CD14-positive monocyte (primary cell): ENCODE results near the gene FREM2. TPM values are rescaled to one million over a fixed set of nuclear protein-coding genes. Genes with fewer than 3 reads are reported as not detected.

Experiments
- DNase-seq, 3 donors: peaks; one replicate each; pipeline ENCODE4 v3.0.0-alpha.2; 2011 to 2022
- H2AFZ ChIP-seq: 2 replicates; pipeline ENCODE4 v1.6.0; 2012; ENCODE audit warnings: mild to moderate bottlenecking, low read depth, low read length, inconsistent platforms; ENCODE audit not compliant: insufficient read depth, poor library complexity, severe bottlenecking
- H3K27ac ChIP-seq, 2 donors: 1 replicate in 1 of 2; 2 replicates in 1 of 2; pipeline ENCODE4 v1.5.1; 2012 to 2013; ENCODE audit warnings: low read length in 2 of 2, control low read depth in 1 of 2, inconsistent platforms in 1 of 2, low read depth in 1 of 2, mild to moderate bottlenecking in 1 of 2
- H3K27me3 ChIP-seq, 2 donors: one replicate each; pipeline versions ENCODE4 v1.6.0 to v1.6.1; 2011 to 2013; ENCODE audit warnings: low read length in 2 of 2; ENCODE audit not compliant: control insufficient read depth in 2 of 2, insufficient read depth in 2 of 2
- H3K36me3 ChIP-seq, 2 donors: replicated peaks in 1 of 2; 1 replicate in 1 of 2; 2 replicates in 1 of 2; pipeline versions ENCODE4 v1.5.1 to v1.6.1; 2012 to 2013; ENCODE audit warnings: low read length in 2 of 2, control low read depth in 1 of 2, inconsistent platforms in 1 of 2, mild to moderate bottlenecking in 1 of 2; ENCODE audit not compliant: insufficient read depth in 2 of 2, control insufficient read depth in 1 of 2
- H3K4me1 ChIP-seq, 2 donors: 1 replicate in 1 of 2; 2 replicates in 1 of 2; pipeline versions ENCODE4 v1.5.1 to v1.6.1; 2012 to 2013; ENCODE audit warnings: low read length in 2 of 2, control low read depth in 1 of 2, inconsistent platforms in 1 of 2, mild to moderate bottlenecking in 1 of 2, moderate library complexity in 1 of 2; ENCODE audit not compliant: insufficient read depth in 2 of 2, control insufficient read depth in 1 of 2
- H3K4me2 ChIP-seq: replicated peaks from 2 replicates; pipeline ENCODE3; 2012; ENCODE audit warnings: low read length, moderate library complexity, mild to moderate bottlenecking; ENCODE audit not compliant: poor library complexity, severe bottlenecking; ENCODE audit errors: extremely low read depth
- H3K4me3 ChIP-seq, 3 experiments: fragments of 200-600 bp in 1 of 3; sonication (generic) in 1 of 3; replicated peaks in 1 of 3; 1 replicate in 2 of 3; 2 replicates in 1 of 3; pipeline ENCODE4 v1.5.1; 2011 to 2013; ENCODE audit warnings: low read length in 3 of 3, mild to moderate bottlenecking in 3 of 3, control low read depth in 2 of 3, low read depth in 2 of 3, inconsistent platforms in 1 of 3, moderate library complexity in 1 of 3
- H3K79me2 ChIP-seq: 2 replicates; pipeline ENCODE4 v1.6.0; 2012; ENCODE audit warnings: mild to moderate bottlenecking, control low read depth, inconsistent platforms, low read length, moderate library complexity; ENCODE audit not compliant: insufficient read depth
- H3K9ac ChIP-seq: 2 replicates; pipeline ENCODE4 v1.6.0; 2017; ENCODE audit warnings: low read length, mild to moderate bottlenecking; ENCODE audit not compliant: insufficient read depth, poor library complexity, severe bottlenecking
- H3K9me3 ChIP-seq, 2 donors: replicated peaks in 1 of 2; 1 replicate in 1 of 2; 2 replicates in 1 of 2; pipeline versions ENCODE4 v1.5.1 to v1.6.1; 2012 to 2013; ENCODE audit warnings: low read length in 2 of 2, control low read depth in 1 of 2; ENCODE audit not compliant: control insufficient read depth in 1 of 2, insufficient read depth in 1 of 2
- H4K20me1 ChIP-seq: 2 replicates; pipeline ENCODE4 v1.6.0; 2012; ENCODE audit warnings: mild to moderate bottlenecking, low read length, control low read depth, moderate library complexity; ENCODE audit not compliant: insufficient read depth
- H3K27ac Mint-ChIP-seq, 7 donors: one replicate each; pipeline ENCODE4 v1.8.0; 2020; ENCODE audit warnings: mild to moderate bottlenecking in 7 of 7, mixed read lengths in 7 of 7, moderate library complexity in 6 of 7, inconsistent platforms in 2 of 7
- H3K27me3 Mint-ChIP-seq, 3 donors: one replicate each; pipeline ENCODE4 v1.8.0; 2021 to 2022; ENCODE audit warnings: low read depth in 3 of 3, mild to moderate bottlenecking in 3 of 3, mixed read lengths in 3 of 3, moderate library complexity in 3 of 3, inconsistent platforms in 1 of 3
- H3K36me3 Mint-ChIP-seq, 2 donors: one replicate each; pipeline ENCODE4 v1.8.0; 2020; ENCODE audit warnings: mixed read lengths in 2 of 2, inconsistent platforms in 1 of 2, mild to moderate bottlenecking in 1 of 2
- H3K4me1 Mint-ChIP-seq: one replicate; pipeline ENCODE4 v1.8.0; 2020; ENCODE audit warnings: mild to moderate bottlenecking, mixed read lengths
- H3K4me3 Mint-ChIP-seq, 2 donors: one replicate each; pipeline ENCODE4 v1.8.0; 2020; ENCODE audit warnings: mild to moderate bottlenecking in 2 of 2, mixed read lengths in 2 of 2, moderate library complexity in 1 of 2
- H3K9me3 Mint-ChIP-seq, 7 donors: one replicate each; pipeline ENCODE4 v1.8.0; 2020 to 2022; ENCODE audit warnings: mixed read lengths in 7 of 7, mild to moderate bottlenecking in 6 of 7, moderate library complexity in 6 of 7, inconsistent platforms in 2 of 7
- CTCF ChIP-seq: fragments of 200-600 bp; IDR thresholded peaks from one replicate; pipeline ENCODE4 v1.8.0; 2022; ENCODE audit warnings: antibody characterized with exemption, mild to moderate bottlenecking
- WGBS: methylation state at CpG from one replicate; pipeline ENCODE4 v1.1.5; 2013; ENCODE audit warnings: missing lambda C conversion rate; ENCODE audit not compliant: insufficient coverage; 5-methylcytosine and 5-hydroxymethylcytosine counted together
- intact Hi-C, 2 donors: fragments of 100-400 bp; cut with micrococcal nuclease; formaldehyde crosslinking; loops; one replicate each; pipeline versions ENCODE4 v1.15.0 to v1.15.1; 2023
- polyA minus RNA-seq: library from RNA; depleted of rRNA, polyadenylated mRNA; stranded (reverse); fragments of >200 nt; gene quantifications from 2 replicates; pipeline ENCODE4 v1.2.3, GENCODE V29; 2012
- polyA plus RNA-seq, 3 donors: library from polyadenylated mRNA; depleted of rRNA in 1 of 3; unstranded in 2 of 3; stranded (reverse) in 1 of 3; fragments of 300-500 nt in 2 of 3; fragments of >200 nt in 1 of 3; fragmentation: Illumina TruSeq in 2 of 3; gene quantifications; 1 replicate in 2 of 3; 2 replicates in 1 of 3; pipeline ENCODE4 v1.2.3, GENCODE V29; 2012 to 2021
- total RNA-seq, 12 experiments: library from RNA in 1 of 12; stranded (reverse) in 1 of 12; fragments of 120-200 nt in 1 of 12; gene quantifications; one replicate each; pipeline ENCODE4 v1.2.4 and lab custom pipeline; 2013 to 2026; ENCODE audit warnings: mixed read lengths in 6 of 12, inconsistent platforms in 1 of 12

The FREM2 gene
- 2.0 TPM for total RNA-seq (2013)
- polyA plus RNA-seq = not detected
- polyA minus RNA-seq = not detected in 2 replicates
- 0 to 3.8 (median 0.31) reads per million in 11 experiments for total RNA-seq (lab: John Stamatoyannopoulos, UW)

GRCh38 chr13:38686577-38687245 is at the start of gene FREM2:
Gene FREM2, plus strand, starts transcription at chr13:38687077. Its CDS starts 268 bp downstream, at chr13:38687345.
- Mint-ChIP-seq H3K27me3 (peaks cover 23 to 36% (median 27%) of the 10 kb centered on the region in 3 donors), H3K36me3 (no peaks in the 10 kb centered on the region), H3K4me3 (peak within 1 kb of the TSS in 1 of 2 donors; percentile 80), H3K4me1 (no peaks in the 10 kb centered on the region), H3K9me3 (peaks cover 0 to 5% (median 0%) of the 10 kb centered on the region in 7 donors), H3K27ac (no peak within 1 kb of the TSS)
- Histone ChIP-seq H4K20me1 (no peaks in the 10 kb centered on the region), H3K4me2 (no peak within 1 kb of the TSS), H3K79me2 (no peaks in the 10 kb centered on the region), H2AFZ (no peak within 1 kb of the TSS), H3K27me3 (peaks cover 19 to 32% of the 10 kb centered on the region in 2 donors), H3K9me3 (no peaks in the 10 kb centered on the region), H3K36me3 (no peaks in the 10 kb centered on the region), H3K9ac (no peak within 1 kb of the TSS), H3K4me3 (no peak within 1 kb of the TSS), H3K4me1 (no peaks in the 10 kb centered on the region), H3K27ac (no peak within 1 kb of the TSS)
- TF ChIP-seq CTCF = no peak
- intact Hi-C loops = no loop called here
- DNase-seq = no peak
- 1% methylated on average over 33 of the region's 40 CpGs for WGBS

- H3K4me3 Mint-ChIP-seq = no peak overlapping the region
- no peak for TF ChIP-seq CTCF
- Histone ChIP-seq H3K4me1 (no peaks in the 10 kb centered on the region), H2AFZ (no peak overlapping the region), H3K9ac (no peak overlapping the region), H3K79me2 (no peaks in the 10 kb centered on the region), H3K27me3 (no peaks in the 10 kb centered on the region), H3K9me3 (no peaks in the 10 kb centered on the region), H3K27ac (no peak overlapping the region), H3K36me3 (no peaks in the 10 kb centered on the region), H3K4me3 (no peak overlapping the region), H3K4me2 (no peak overlapping the region), H4K20me1 (no peaks in the 10 kb centered on the region)
- WGBS = 80% methylated on average over 1 of the region's 3 CpGs
- H3K27ac Mint-ChIP-seq = no peak overlapping the region
- intact Hi-C loops = no loop called here
- H3K36me3 Mint-ChIP-seq = no peaks in the 10 kb centered on the region
- no peak for DNase-seq
- H3K27me3 Mint-ChIP-seq = no peaks in the 10 kb centered on the region
- H3K4me1 Mint-ChIP-seq = no peaks in the 10 kb centered on the region
- peaks cover 0 to 2% (median 0%) of the 10 kb centered on the region in 7 donors for H3K9me3 Mint-ChIP-seq
Observed at GRCh38 chr13:38637576-38637975, 49.3 kb upstream of the FREM2 start.
